HG03175 (cell line): ENCODE data around the gene FAM171A2.

Experiments used
- ATAC-seq: cut with Tn5 transposase; IDR thresholded peaks from one replicate; pipeline ENCODE4 v1.9.1; 2021; ENCODE audit warnings: mild to moderate bottlenecking, moderate library complexity; ENCODE audit not compliant: unreplicated experiment

Gene FAM171A2

DNA sequence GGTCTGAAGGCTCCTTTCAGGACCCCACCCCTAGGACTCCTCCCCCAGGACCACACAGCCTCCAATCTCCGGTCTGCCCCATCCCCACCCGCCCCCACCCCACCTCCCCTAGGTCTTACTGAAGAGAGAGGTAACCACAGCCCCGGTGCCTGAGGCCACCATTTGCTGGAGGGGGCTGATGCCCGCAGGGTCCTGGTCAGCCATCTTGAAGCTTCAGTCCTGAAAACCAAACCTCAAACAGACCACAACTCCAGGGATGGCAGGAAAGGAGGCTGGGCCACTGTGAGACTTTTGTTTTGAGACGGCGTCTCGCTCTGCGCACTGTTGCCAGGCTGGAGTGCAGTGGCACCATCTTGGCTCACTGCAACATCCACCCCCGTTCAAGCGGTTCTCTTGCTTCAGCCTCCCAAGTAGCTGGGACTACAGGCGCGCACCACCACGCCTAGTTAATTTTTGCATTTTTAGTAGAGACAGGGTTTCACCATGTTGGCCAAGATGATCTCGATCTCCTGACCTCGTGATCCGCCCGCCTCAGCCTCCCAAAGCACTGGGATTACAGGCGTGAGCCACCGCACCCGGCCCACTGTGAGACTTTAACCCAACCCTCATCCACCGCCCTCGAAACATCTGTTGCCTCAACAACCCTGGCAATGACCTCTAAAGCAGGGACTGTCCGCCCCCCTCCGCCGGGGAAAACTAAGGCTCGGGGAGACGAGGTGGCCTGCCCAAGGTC, 40.1 kb downstream of the FAM171A2 start:
- no peak for ATAC-seq

- ATAC-seq = no peak
Measured at GRCh38 chr17:44322236-44322895, 41.3 kb downstream of the FAM171A2 start.

DNA sequence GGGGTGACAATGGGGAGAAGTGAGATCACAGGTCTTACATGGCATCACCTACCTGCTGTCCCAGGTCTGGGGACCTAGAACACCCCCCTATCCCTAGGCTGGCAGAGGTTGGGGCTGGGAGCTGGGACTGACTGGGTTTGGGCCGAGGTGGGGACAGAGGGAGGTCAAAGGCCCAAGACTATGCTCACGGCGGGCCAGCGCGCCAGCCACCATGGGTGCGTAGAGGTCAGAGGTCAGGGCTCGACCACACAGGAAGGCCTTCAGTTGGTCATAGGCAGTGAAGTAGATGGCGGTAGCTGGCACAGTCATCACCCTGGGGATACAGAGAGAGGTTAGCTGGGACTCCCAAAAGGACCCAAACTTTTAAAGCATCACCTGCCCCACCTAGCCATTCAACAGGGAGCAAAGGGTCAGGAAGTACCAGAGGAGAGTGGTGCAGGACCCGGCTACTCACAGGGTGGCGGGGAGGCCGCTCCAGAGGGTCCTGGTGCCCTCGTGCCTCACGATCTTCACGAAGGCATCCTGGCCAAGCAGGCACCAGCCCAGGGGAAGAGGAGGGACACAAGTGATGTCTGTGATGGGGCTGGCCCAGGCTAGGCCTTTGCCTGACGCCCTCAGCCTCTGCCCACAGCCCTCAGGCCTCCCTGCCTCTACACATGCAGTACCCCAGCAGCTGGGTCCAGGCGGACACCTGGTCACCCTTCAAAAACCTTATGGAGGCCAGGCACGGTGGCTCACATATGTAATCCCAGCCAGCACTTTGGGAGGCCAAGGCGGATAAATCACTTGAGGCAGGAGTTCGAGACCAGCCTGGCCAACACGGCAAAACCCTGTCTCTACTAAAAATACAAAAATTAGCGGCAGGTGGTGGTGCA, 42.2 kb downstream of the FAM171A2 start:
- ATAC-seq = no peak

DNA sequence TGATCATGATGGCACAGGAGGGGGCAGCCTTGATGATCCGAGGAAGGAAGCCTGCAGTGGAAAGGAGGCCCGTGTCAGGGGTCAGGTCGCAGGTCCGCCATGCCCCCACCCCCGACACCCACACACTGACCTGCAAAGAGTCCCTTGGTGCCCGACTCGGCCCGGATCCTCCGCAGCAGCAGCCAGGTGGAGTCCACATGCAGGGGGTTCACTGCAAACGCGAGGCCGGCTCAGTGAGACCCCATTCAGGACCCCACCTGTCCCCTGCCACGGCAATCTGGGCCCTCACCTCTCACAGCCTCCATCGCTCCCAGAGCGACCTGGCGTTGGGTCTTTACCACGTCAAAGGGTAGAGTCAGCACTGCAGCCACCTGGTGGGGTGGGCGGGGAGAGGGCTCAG, 43.6 kb downstream of the FAM171A2 start:
- no peak for ATAC-seq

- ATAC-seq = no peak
Measured at GRCh38 chr17:44318077-44318892, 45.4 kb downstream of the FAM171A2 start.

DNA sequence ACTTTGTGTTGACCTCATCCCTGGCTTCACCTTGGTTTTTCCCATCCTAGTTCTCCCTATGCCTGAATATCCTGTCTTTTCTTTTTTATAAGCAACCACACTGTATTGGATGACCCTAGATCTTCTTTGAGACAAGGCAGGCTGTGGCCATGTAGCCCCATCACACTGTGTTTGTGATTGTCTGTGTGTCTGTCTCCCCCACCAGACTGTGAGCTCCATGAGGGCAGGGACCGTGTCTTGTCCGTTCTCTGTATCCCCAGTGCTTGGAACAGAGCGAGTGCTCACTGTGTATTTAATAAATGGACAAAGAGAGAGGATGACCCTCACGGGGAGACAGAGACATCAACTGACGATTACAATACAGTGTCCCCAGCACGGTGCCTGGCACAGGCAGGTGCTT, 46.1 kb downstream of the FAM171A2 start:
- ATAC-seq = no peak

- ATAC-seq = no peak
Measured at GRCh38 chr17:44315760-44316731, 47.6 kb downstream of the FAM171A2 start.

DNA sequence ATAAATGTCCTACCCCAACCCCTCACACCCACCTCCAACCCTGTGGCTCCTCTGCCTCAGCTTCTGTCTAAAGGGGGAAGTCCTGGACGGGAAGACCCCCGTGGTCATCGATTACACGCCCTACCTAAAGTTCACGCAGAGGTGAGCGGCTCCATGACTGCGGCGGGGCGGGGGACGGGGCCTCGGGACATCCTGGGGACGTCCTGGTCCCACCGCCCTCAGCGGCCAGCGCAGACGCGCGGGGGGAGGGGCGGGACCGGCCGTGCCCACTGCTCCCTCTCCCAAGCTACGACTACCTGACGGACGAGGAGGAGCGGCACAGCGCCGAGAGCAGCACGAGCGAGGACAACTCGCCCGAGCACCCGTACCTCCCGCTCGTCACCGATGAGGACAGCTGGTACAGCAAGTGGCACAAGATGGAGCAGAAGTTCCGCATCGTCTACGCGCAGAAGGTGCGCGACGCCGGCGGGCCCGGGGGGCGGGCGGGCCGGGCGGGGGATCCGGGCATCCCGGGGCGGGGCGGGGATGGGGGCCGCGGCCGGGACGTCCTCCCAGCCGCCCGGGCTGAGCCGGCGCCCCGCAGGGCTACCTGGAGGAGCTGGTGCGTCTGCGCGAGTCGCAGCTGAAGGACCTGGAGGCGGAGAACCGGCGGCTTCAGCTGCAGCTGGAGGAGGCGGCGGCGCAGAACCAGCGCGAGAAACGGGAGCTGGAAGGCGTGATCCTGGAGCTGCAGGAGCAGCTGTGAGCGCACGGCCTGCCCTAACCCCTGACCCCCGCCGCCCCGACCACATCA, 48.6 kb downstream of the FAM171A2 start:
- no peak for ATAC-seq

- no peak for ATAC-seq
Measured at GRCh38 chr17:44314524-44314868, 49.2 kb downstream of the FAM171A2 start.

DNA sequence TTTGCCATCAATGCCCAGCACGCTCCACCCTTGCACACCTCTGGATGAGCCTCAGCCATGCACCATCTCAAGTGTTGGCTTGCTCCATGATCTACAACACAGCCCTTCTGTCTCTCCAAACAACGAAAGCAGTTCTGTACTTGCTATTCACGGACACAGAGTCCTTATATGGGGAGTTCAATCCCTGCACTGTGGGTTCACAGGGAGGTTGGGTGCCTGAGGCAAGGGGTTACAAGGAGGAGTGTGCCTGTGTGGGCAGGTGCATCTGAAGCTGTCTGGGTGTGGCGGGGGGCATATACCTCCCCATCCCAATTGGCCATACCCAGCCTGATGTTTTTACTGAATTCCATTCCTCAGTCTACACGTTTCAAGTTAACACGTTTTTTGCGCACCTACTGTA, 49.6 kb downstream of the FAM171A2 start:
- no peak for ATAC-seq

DNA sequence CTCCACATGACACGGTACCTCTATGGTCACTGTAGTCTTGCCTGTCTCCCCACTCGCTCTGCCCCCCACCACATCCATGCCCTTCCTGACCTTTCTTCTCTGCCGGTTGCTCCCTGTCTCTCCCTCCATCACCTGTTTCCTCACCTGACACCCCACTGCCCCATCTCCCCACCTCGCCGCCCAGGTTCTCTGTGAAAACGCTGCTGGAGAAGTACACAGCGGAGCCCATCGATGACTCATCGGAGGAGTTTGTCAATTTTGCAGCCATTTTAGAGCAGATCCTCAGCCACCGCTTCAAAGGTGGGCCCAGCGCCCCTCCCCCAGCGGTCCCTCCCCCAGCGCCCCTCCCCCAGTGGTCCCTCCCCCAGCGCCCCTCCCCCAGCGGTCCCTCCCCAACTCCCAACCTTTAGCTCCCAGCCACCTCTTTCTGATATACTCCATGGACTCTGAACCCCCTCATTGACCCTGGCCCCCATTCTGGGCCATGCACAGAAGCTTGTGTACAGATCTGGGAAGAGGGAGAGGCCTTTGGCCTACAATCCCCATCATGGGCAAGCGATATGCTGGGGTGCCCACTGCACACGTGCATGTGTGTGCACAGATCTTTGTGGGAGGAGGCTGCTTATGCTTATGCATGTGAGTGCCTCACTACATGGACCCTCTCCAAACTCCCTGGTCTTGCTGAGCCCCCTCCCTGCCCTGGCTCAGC, 51.1 kb downstream of the FAM171A2 start:
- ATAC-seq = no peak

DNA sequence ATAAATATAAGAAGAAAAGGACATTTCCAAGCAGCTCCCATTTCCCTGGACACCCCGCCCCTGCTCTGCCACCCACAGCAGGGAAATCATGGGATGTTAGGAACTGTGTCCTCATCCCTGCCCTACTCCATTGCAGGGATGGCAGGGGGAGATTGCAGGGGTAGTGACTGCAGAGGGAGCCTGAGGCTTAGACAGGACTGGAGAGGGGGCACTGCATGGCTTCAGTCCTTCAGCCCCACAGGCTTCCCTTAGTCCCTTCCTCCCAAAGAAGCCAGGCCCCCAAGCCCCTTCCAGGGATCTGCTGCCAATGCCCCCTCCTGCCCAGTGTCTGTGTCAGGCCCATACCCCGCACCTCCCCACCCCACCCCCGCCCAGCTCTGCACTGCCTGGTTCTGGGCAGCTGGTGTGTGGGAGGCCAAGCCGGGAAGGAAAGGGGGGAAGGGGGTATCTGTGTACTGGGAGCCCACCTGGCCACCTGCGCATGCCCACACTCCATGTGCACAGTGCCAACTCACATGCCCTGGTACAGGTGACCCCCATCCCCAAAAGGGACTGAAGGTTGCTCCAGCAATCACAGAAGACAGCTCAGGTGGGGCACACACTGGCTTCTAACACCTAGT, 52.0 kb downstream of the FAM171A2 start:
- no peak for ATAC-seq

- ATAC-seq = no peak
Measured at GRCh38 chr17:44310609-44311376, 52.9 kb downstream of the FAM171A2 start.

- ATAC-seq = no peak
Measured at GRCh38 chr17:44310188-44310587, 53.5 kb downstream of the FAM171A2 start.

DNA sequence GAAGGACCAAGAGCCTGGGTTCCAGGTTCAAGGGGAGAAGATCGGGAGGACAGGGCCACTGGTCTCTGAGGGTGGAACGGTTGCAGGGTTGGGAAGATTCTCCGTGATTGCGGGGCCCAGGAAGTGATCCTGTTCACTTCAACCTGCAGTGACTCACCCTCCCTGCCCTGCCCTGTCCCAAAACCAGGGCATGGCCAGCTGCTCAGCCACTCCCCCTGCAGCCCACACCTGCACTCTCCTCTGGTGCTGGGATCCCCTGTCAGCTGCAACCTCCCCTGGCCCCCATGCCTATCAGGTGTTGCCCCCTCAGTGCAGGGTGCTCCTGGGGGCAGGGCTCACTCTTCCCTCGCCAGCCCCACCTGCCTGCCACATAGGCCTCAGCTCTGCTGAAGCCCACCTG, 54.2 kb downstream of the FAM171A2 start:
- no peak for ATAC-seq

GRCh38 chr17:44308865-44309264, 54.8 kb downstream of the FAM171A2 start:
- no peak for ATAC-seq

DNA sequence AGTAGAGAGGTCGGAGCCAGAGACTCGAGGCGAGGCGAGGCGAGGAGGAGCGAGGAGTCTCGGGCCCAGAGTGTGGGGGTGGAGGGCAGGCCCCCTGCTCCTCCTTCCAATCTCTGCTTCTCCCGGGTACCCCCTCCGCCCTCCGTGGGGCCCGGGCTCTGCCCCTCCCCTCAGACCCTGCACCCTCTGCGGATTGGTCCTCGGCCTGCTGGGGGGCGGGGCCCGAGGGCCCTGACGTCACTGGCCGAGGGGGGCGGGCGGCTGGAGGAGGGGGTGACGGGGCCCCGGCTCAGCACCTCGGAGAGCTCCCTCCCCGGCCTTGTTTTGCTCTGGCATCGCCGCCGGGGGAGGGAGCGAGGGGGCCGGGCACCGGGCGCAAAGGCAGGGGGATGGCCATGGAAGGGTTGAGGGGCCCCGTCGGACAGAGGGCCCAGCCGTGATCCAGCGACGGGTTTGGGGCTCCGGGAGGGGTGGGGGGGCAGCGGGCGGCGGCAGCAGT, 55.3 kb downstream of the FAM171A2 start, which contains the start of gene RUNDC3A:
Gene RUNDC3A, plus strand, starts transcription at position 282 of the 499 bp plus-strand sequence. CDS start 232 bp downstream, outside the sequence.
- no peak for ATAC-seq
